H9 (cell line): Measurements from ENCODE around the gene RAB11FIP4. TPM values are rescaled to one million over a fixed set of nuclear protein-coding genes. Genes with fewer than 3 reads are reported as not detected.

Experiments
- DNase-seq: peaks from one replicate; pipeline ENCODE4 v3.0.0-alpha.2; 2017
- H2AFZ ChIP-seq: one replicate; pipeline ENCODE4 v1.6.1; 2013; ENCODE audit warnings: mild to moderate bottlenecking, low read length, control low read depth, moderate library complexity
- H2AK5ac ChIP-seq: 2 replicates; pipeline ENCODE4 v1.6.1; 2013; ENCODE audit warnings: low read length, control low read depth, mixed read lengths; ENCODE audit not compliant: insufficient read length
- H2BK120ac ChIP-seq: one replicate; pipeline ENCODE4 v1.6.1; 2013; ENCODE audit warnings: low read depth, mild to moderate bottlenecking, low read length, control low read depth, inconsistent platforms; ENCODE audit not compliant: poor library complexity, severe bottlenecking
- H2BK12ac ChIP-seq: 2 replicates; pipeline ENCODE4 v1.6.1; 2013; ENCODE audit warnings: low read length, control low read depth, mixed read lengths, low read depth; ENCODE audit not compliant: insufficient read length
- H2BK15ac ChIP-seq: 2 replicates; pipeline ENCODE4 v1.6.1; 2013; ENCODE audit warnings: low read depth, low read length, control low read depth
- H2BK20ac ChIP-seq: one replicate; pipeline ENCODE4 v1.6.1; 2013; ENCODE audit warnings: low read depth, mild to moderate bottlenecking, low read length, control low read depth, inconsistent platforms; ENCODE audit not compliant: poor library complexity, severe bottlenecking
- H2BK5ac ChIP-seq: 2 replicates; pipeline ENCODE4 v1.6.1; 2013; ENCODE audit warnings: low read length, control low read depth, mixed read lengths; ENCODE audit not compliant: insufficient read length
- H3K14ac ChIP-seq: 2 replicates; pipeline ENCODE4 v1.6.1; 2013; ENCODE audit warnings: low read length, control low read depth; ENCODE audit not compliant: insufficient read depth
- H3K18ac ChIP-seq: 2 replicates; pipeline ENCODE4 v1.6.1; 2013; ENCODE audit warnings: low read depth, mild to moderate bottlenecking, mixed read lengths, low read length, control low read depth; ENCODE audit not compliant: insufficient read length
- H3K23ac ChIP-seq: 2 replicates; pipeline ENCODE4 v1.6.1; 2013; ENCODE audit warnings: low read length, control low read depth, mixed read lengths, low read depth; ENCODE audit not compliant: insufficient read length
- H3K23me2 ChIP-seq: 2 replicates; pipeline ENCODE4 v1.6.1; 2013; ENCODE audit warnings: low read depth, mild to moderate bottlenecking, mixed read lengths, low read length, control low read depth; ENCODE audit not compliant: insufficient read length, poor library complexity, severe bottlenecking
- H3K27ac ChIP-seq: 2 replicates; pipeline ENCODE4 v1.5.1; 2013; ENCODE audit warnings: low read length, control low read depth, mixed read lengths, low read depth; ENCODE audit not compliant: insufficient read length
- H3K27me3 ChIP-seq: 2 replicates; pipeline ENCODE4 v1.6.1; 2013; ENCODE audit warnings: low read length, control low read depth, inconsistent platforms; ENCODE audit not compliant: insufficient read depth
- H3K4ac ChIP-seq: 2 replicates; pipeline ENCODE4 v1.6.1; 2013; ENCODE audit warnings: low read depth, mild to moderate bottlenecking, control low read depth, inconsistent platforms, low read length, moderate library complexity
- H3K4me1 ChIP-seq: 2 replicates; pipeline ENCODE4 v1.6.1; 2013; ENCODE audit warnings: low read length, control low read depth, inconsistent platforms; ENCODE audit not compliant: insufficient read depth
- H3K4me2 ChIP-seq: 2 replicates; pipeline ENCODE4 v1.6.1; 2013; ENCODE audit warnings: low read length, control low read depth, mixed read lengths; ENCODE audit not compliant: insufficient read length, insufficient read depth
- H3K56ac ChIP-seq: 2 replicates; pipeline ENCODE4 v1.6.1; 2013; ENCODE audit warnings: low read depth, mild to moderate bottlenecking, mixed read lengths, low read length, control low read depth; ENCODE audit not compliant: insufficient read length
- H3K79me1 ChIP-seq: 2 replicates; pipeline ENCODE4 v1.6.1; 2013; ENCODE audit warnings: low read depth, mild to moderate bottlenecking, moderate library complexity, low read length, control low read depth, inconsistent platforms; ENCODE audit not compliant: insufficient read depth, poor library complexity, severe bottlenecking
- H3K79me2 ChIP-seq: 2 replicates; pipeline ENCODE4 v1.6.1; 2013; ENCODE audit warnings: low read length, control low read depth, inconsistent platforms; ENCODE audit not compliant: insufficient read depth
- H3K9ac ChIP-seq: 2 replicates; pipeline ENCODE4 v1.6.1; 2013; ENCODE audit warnings: low read length, control low read depth, mixed read lengths; ENCODE audit not compliant: insufficient read length; ENCODE audit errors: extremely low read depth
- H3K9me3 ChIP-seq: one replicate; pipeline ENCODE4 v1.6.1; 2013; ENCODE audit warnings: low read depth, low read length, inconsistent platforms; ENCODE audit not compliant: control insufficient read depth
- H3T11ph ChIP-seq: one replicate; pipeline ENCODE4 v1.6.1; 2013; ENCODE audit warnings: mild to moderate bottlenecking, low read length, control low read depth, inconsistent platforms
- H4K20me1 ChIP-seq: one replicate; pipeline ENCODE4 v1.6.1; 2013; ENCODE audit not compliant: control insufficient read depth, insufficient read length, insufficient read depth
- H4K5ac ChIP-seq: 2 replicates; pipeline ENCODE4 v1.6.1; 2013; ENCODE audit warnings: low read depth, mild to moderate bottlenecking, mixed read lengths, low read length, control low read depth; ENCODE audit not compliant: insufficient read length
- H4K8ac ChIP-seq: replicated peaks from 2 replicates; pipeline ENCODE4 v1.6.1; 2013; ENCODE audit warnings: low read length, control low read depth, mixed read lengths, low read depth; ENCODE audit not compliant: insufficient read length
- H4K91ac ChIP-seq: 2 replicates; pipeline ENCODE4 v1.6.1; 2013; ENCODE audit warnings: low read depth, mild to moderate bottlenecking, moderate library complexity, mixed read lengths, low read length, control low read depth; ENCODE audit not compliant: insufficient read length
- H3K27ac Mint-ChIP-seq, 3 experiments: 2 replicates in 2 of 3; 3 replicates in 1 of 3; pipeline ENCODE4 v1.8.0; 2020 to 2021; ENCODE audit warnings: mixed read lengths in 3 of 3, mild to moderate bottlenecking in 1 of 3, moderate library complexity in 1 of 3
- H3K27me3 Mint-ChIP-seq: 2 replicates; pipeline ENCODE4 v1.8.0; 2021; ENCODE audit warnings: low read depth, mild to moderate bottlenecking, moderate library complexity, mixed read lengths
- H3K36me3 Mint-ChIP-seq, 3 experiments: 2 replicates in 2 of 3; 3 replicates in 1 of 3; pipeline ENCODE4 v1.8.0; 2020 to 2021; ENCODE audit warnings: low read depth in 3 of 3, mixed read lengths in 3 of 3; ENCODE audit not compliant: insufficient read depth in 1 of 3
- H3K4me1 Mint-ChIP-seq, 2 experiments: 2 replicates each; pipeline ENCODE4 v1.8.0; 2020; ENCODE audit warnings: mixed read lengths in 2 of 2
- H3K4me3 Mint-ChIP-seq, 2 experiments: 2 replicates in 1 of 2; 3 replicates in 1 of 2; pipeline ENCODE4 v1.8.0; 2020 to 2021; ENCODE audit warnings: mild to moderate bottlenecking in 2 of 2, mixed read lengths in 2 of 2, moderate library complexity in 1 of 2
- H3K9me3 Mint-ChIP-seq, 2 experiments: 2 replicates in 1 of 2; 3 replicates in 1 of 2; pipeline ENCODE4 v1.8.0; 2020; ENCODE audit warnings: mild to moderate bottlenecking in 2 of 2, mixed read lengths in 2 of 2, moderate library complexity in 1 of 2
- CTCF ChIP-seq: fragments of 200-600 bp; sonication (generic); conservative IDR thresholded peaks from 3 replicates; pipeline ENCODE4 v1.8.0; 2021; ENCODE audit warnings: antibody characterized with exemption, mild to moderate bottlenecking
- WGBS: extraction: QIAGEN DNeasy Blood & Tissue Kit; methylation state at CpG from one replicate; pipeline ENCODE4 v1.1.7; 2013; ENCODE audit warnings: missing lambda C conversion rate, low lambda C conversion rate, mixed read lengths; ENCODE audit not compliant: insufficient read length; ENCODE audit errors: extremely low coverage; 5-methylcytosine and 5-hydroxymethylcytosine counted together
- total RNA-seq: library from RNA; stranded (reverse); gene quantifications from 2 replicates; pipeline ENCODE4 v1.2.1, GENCODE V29; 2021

Gene RAB11FIP4
- total RNA-seq, 1 experiment from 2014 or later, result 25.7 TPM

- Histone ChIP-seq H3K27me3 (no peaks in the 10 kb centered on the region; the same call in 1 of the 2 replicates), H2BK5ac (no peak overlapping the region), H3K9ac (no peak overlapping the region), H3K56ac (no peak overlapping the region), H3K14ac (no peak overlapping the region), H4K8ac (no peak overlapping the region), H2BK120ac (no peak overlapping the region), H3K23me2 (peaks cover 11% of the 10 kb centered on the region), H3T11ph (no peak overlapping the region), H2AK5ac (no peak overlapping the region), H4K20me1 (no peaks in the 10 kb centered on the region), H3K79me2 (no peaks in the 10 kb centered on the region; the same call in 1 of the 2 replicates), H4K5ac (no peak overlapping the region), H3K4me1 (peaks cover 6% of the 10 kb centered on the region; the same call in 1 of the 2 replicates), H3K18ac (no peak overlapping the region), H2AFZ (no peak overlapping the region), H3K23ac (no peak overlapping the region), H4K91ac (no peak overlapping the region), H3K79me1 (no peaks in the 10 kb centered on the region), H3K4ac (no peak overlapping the region), H3K9me3 (no peaks in the 10 kb centered on the region), H2BK12ac (no peak overlapping the region), H3K27ac (no peak overlapping the region), H3K4me2 (no peak overlapping the region), H2BK15ac (no peak overlapping the region), H2BK20ac (no peak overlapping the region)
- Mint-ChIP-seq H3K9me3 (no peaks in the 10 kb centered on the region; a peak in 2 of 5 replicates), H3K4me3 (no peak overlapping the region), H3K4me1 (peaks cover 21 to 38% of the 10 kb centered on the region in 2 experiments), H3K27ac (peak overlapping the region in 1 of 3 experiments; percentile 50; a peak in 1 of 7 replicates), H3K27me3 (peaks cover 4% of the 10 kb centered on the region), H3K36me3 (no peaks in the 10 kb centered on the region; a peak in 1 of 7 replicates)
- DNase-seq, result no peak
- WGBS, result no CpG with 5 or more reads among the region's 4 CpGs
- TF ChIP-seq CTCF, result no peak
Observed at GRCh38 chr17:31484821-31485220, 93.3 kb downstream of the RAB11FIP4 start.
